PC-9 (cell line): ENCODE data around the gene SSH3. TPM values are rescaled to one million over a fixed set of nuclear protein-coding genes. Genes with fewer than 3 reads are reported as not detected.

Experiments
- BruUV-seq: library from RNA; stranded (reverse); fragments of 400-500 nt; replicated peaks from 2 replicates; lab custom pipeline; 2021; lab: Mats Ljungman, UMichigan
- CTCF ChIA-PET: fragments of 300-600 bp; sonication (Branson Sonifier 250); formaldehyde crosslinking; loops from one replicate; lab custom pipeline; 2022; ENCODE audit warnings: antibody characterized with exemption; lab: Charles Lee
- POLR2A ChIA-PET: fragments of 300-600 bp; sonication (Branson Sonifier 250); formaldehyde crosslinking; loops from one replicate; lab custom pipeline; 2022; ENCODE audit warnings: antibody characterized with exemption; ENCODE audit not compliant: unreplicated experiment; lab: Charles Lee
- DNase-seq, 2 experiments: peaks; one replicate each; pipeline versions ENCODE4 v3.0.0 to v3.0.0-alpha.2; 2015 to 2022; ENCODE audit warnings: mixed read lengths in 1 of 2
- H2AFZ ChIP-seq: fragments of 200-600 bp; sonication (generic); 2 replicates; pipeline ENCODE4 v1.8.1; 2017; ENCODE audit warnings: antibody characterized with exemption
- H3F3A ChIP-seq: fragments of 200-600 bp; sonication (generic); 2 replicates; pipeline ENCODE4 v1.8.1; 2017; ENCODE audit warnings: antibody characterized with exemption, mild to moderate bottlenecking, low read depth; ENCODE audit not compliant: insufficient read depth
- H3K27ac ChIP-seq: fragments of 200-600 bp; sonication (generic); 2 replicates; pipeline ENCODE4 v1.6.1; 2016; ENCODE audit warnings: mixed run types
- H3K27me3 ChIP-seq: fragments of 200-600 bp; sonication (generic); 2 replicates; pipeline ENCODE4 v1.6.1; 2016; ENCODE audit warnings: low read depth, mixed run types; ENCODE audit not compliant: insufficient read depth
- H3K36me3 ChIP-seq: fragments of 200-600 bp; sonication (generic); 2 replicates; pipeline ENCODE4 v1.6.1; 2016; ENCODE audit warnings: low read depth, mixed run types
- H3K4me1 ChIP-seq: fragments of 200-600 bp; sonication (generic); replicated peaks from 2 replicates; pipeline ENCODE4 v1.6.1; 2016; ENCODE audit warnings: mixed run types; ENCODE audit not compliant: insufficient read depth
- H3K4me2 ChIP-seq: fragments of 200-600 bp; sonication (generic); 2 replicates; pipeline ENCODE4 v1.6.1; 2017; ENCODE audit warnings: mixed run types
- H3K4me3 ChIP-seq: fragments of 200-600 bp; sonication (generic); 2 replicates; pipeline ENCODE4 v1.6.1; 2016; ENCODE audit warnings: mixed run types
- H3K79me2 ChIP-seq: fragments of 200-600 bp; sonication (generic); 2 replicates; pipeline ENCODE4 v1.6.1; 2017; ENCODE audit warnings: low read depth, mixed run types
- H3K9me2 ChIP-seq: fragments of 200-600 bp; sonication (generic); 2 replicates; pipeline ENCODE4 v1.8.1; 2017; ENCODE audit warnings: mild to moderate bottlenecking; ENCODE audit not compliant: insufficient read depth
- H3K9me3 ChIP-seq: fragments of 200-600 bp; sonication (generic); 2 replicates; pipeline ENCODE4 v1.8.1; 2016; ENCODE audit warnings: low read depth; ENCODE audit not compliant: insufficient read depth
- H4K20me1 ChIP-seq: fragments of 200-600 bp; sonication (generic); 2 replicates; pipeline ENCODE4 v1.8.1; 2017; ENCODE audit not compliant: insufficient read depth
- CTCF ChIP-seq: fragments of 200-600 bp; sonication (generic); conservative IDR thresholded peaks from 2 replicates; pipeline ENCODE4 v1.6.1; 2017; ENCODE audit warnings: mixed run types, antibody characterized with exemption, mild to moderate bottlenecking, moderate library complexity
- EZH2 ChIP-seq: fragments of 200-600 bp; sonication (generic); IDR thresholded peaks from 2 replicates; pipeline ENCODE4 v1.8.0; 2017; ENCODE audit warnings: antibody characterized with exemption, low read depth
- intact Hi-C: fragments of 100-400 bp; cut with micrococcal nuclease; formaldehyde crosslinking; loops from one replicate; pipeline ENCODE4 v1.10.0; 2022; ENCODE audit not compliant: unreplicated experiment
- total RNA-seq: library from RNA; stranded (reverse); gene quantifications from 2 replicates; pipeline ENCODE4 v1.2.3, GENCODE V29; 2021

The SSH3 gene
- total RNA-seq, 1 experiment from 2014 or later: 124 TPM

- no peaks in the 10 kb centered on the region for H3K9me3 ChIP-seq
- no peaks in the 10 kb centered on the region for H3K9me2 ChIP-seq
- ChIA-PET POLR2A (interaction anchor here (0.6 kb wide), 1 partner anchor 46 kb away, joined by 3 read pairs; no protein-coding TSS in a partner anchor), CTCF (no interaction called here)
- H3K4me3 ChIP-seq: no peak overlapping the region
- no peak for TF ChIP-seq EZH2
- TF ChIP-seq CTCF: no peak
- 0 out of 2 replicates have a peak, but pooled peaks cover 12% of the 10 kb centered on the region for H3K36me3 ChIP-seq
- peaks cover 29% of the 10 kb centered on the region; the same call in 1 of the 2 replicates for H3F3A ChIP-seq
- no peak overlapping the region for H2AFZ ChIP-seq
- BruUV-seq: no TSS peak
- no peaks in the 10 kb centered on the region for H3K27me3 ChIP-seq
- no peak for DNase-seq
- peaks cover 99% of the 10 kb centered on the region for H3K79me2 ChIP-seq
- peaks cover 14% of the 10 kb centered on the region for H3K4me1 ChIP-seq
- intact Hi-C loops: no loop called here
- no peak overlapping the region for H3K4me2 ChIP-seq
- no peak overlapping the region for H3K27ac ChIP-seq
- peaks cover 86% of the 10 kb centered on the region for H4K20me1 ChIP-seq
Observed at GRCh38 chr11:67271541-67272284, 31.6 kb upstream of the SSH3 start.

GRCh38 chr11:67272327-67273259, 30.7 kb upstream of the SSH3 start:
- TF ChIP-seq EZH2 (no peak), CTCF (no peak)

GRCh38 chr11:67273260-67273990, 29.9 kb upstream of the SSH3 start:
- H3K4me1 ChIP-seq: peaks cover 4% of the 10 kb centered on the region
- peaks cover 88% of the 10 kb centered on the region for H3K79me2 ChIP-seq
- TF ChIP-seq CTCF (no peak), EZH2 (no peak)
- H3K36me3 ChIP-seq: 0 out of 2 replicates have a peak, but pooled peaks cover 11% of the 10 kb centered on the region
- DNase-seq: no peak
- H3K4me3 ChIP-seq: no peak overlapping the region
- CTCF ChIA-PET: no interaction called here
- no TSS peak for BruUV-seq
- intact Hi-C loops: no loop called here
- peaks cover 14% of the 10 kb centered on the region; the same call in 1 of the 2 replicates for H3F3A ChIP-seq
- H3K27me3 ChIP-seq: no peaks in the 10 kb centered on the region
- H2AFZ ChIP-seq: no peak overlapping the region
- no peaks in the 10 kb centered on the region for H3K9me2 ChIP-seq
- peaks cover 86% of the 10 kb centered on the region for H4K20me1 ChIP-seq
- H3K4me2 ChIP-seq: no peak overlapping the region
- no peaks in the 10 kb centered on the region for H3K9me3 ChIP-seq
- POLR2A ChIA-PET: no interaction called here
- no peak overlapping the region for H3K27ac ChIP-seq

More at GRCh38 chr11:67272327-67273259, 30.7 kb upstream of the SSH3 start:
- no TSS peak for BruUV-seq
- intact Hi-C loops: no loop called here
- ChIA-PET POLR2A (no interaction called here), CTCF (no interaction called here)
- Histone ChIP-seq H3K4me2 (no peak overlapping the region), H2AFZ (no peak overlapping the region), H3K4me3 (no peak overlapping the region), H3K9me2 (no peaks in the 10 kb centered on the region), H3K36me3 (0 out of 2 replicates have a peak, but pooled peaks cover 12% of the 10 kb centered on the region), H3K9me3 (no peaks in the 10 kb centered on the region), H4K20me1 (peaks cover 93% of the 10 kb centered on the region), H3K79me2 (peaks cover 92% of the 10 kb centered on the region), H3K4me1 (peaks cover 12% of the 10 kb centered on the region), H3K27me3 (no peaks in the 10 kb centered on the region), H3F3A (peaks cover 22% of the 10 kb centered on the region; the same call in 1 of the 2 replicates), H3K27ac (no peak overlapping the region)
- DNase-seq: no peak
